ENCODE measurements around the gene CHTOP. TPM values are rescaled to one million over a fixed set of nuclear protein-coding genes. Genes with fewer than 3 reads are reported as not detected.
"Not testable (repeated sequence)": the region's sequence is repeated elsewhere in the genome, so short reads cannot be mapped to it uniquely, and the experiment has no call there.

The CHTOP gene, protein sequence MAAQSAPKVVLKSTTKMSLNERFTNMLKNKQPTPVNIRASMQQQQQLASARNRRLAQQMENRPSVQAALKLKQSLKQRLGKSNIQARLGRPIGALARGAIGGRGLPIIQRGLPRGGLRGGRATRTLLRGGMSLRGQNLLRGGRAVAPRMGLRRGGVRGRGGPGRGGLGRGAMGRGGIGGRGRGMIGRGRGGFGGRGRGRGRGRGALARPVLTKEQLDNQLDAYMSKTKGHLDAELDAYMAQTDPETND
- 39.3 and 42.6 TPM in 2 replicates for total RNA-seq (2014; rRNA removed; shearing (Covaris generic))

DNA sequence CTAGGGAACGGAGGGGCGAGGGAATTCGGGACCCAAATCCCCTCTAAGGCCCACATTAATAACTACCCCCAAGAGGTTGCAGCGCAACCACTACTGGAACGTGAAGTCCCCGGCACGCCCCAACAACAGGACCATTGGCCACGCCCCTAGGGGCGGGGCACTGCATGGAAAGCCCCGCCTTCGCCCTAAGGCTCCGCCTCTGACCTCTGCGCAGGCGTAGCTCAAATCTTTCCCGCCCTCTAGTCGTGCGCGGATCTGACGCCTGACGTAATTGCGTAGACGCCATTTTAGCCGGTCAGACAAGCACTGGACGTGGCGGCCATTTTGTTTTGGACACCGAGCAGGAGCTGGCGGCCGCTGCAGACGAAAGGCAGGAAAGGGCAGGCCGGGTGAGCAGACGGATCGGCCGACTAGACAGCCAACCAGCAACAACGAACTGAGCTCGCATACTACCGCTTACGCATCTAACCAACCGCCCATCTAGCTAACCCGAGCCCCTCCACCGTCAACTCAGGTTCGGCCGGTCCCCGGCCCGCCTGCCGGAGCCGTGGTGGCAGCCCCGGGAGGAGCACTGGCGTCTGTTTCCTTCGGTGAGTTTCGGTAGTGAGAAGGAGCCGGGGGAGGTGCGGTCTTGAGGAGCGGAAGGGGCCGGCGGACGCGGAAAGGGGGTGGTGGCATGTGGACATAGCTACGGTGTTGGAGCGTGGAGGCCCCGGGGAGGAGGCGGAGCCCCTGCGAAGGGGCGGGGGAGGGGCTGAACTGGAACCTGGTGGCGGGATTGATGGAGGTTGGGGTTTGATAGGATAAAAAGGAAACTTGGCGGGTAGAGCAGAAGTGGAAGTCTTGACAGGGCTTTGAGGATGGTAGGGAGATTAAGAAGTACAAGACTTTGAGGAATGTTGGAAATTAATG, at the start of gene CHTOP:
TSS of gene CHTOP (plus strand) at position 313 of the 912 bp plus-strand sequence. CDS start 2,523 bp downstream, outside the sequence.
- peak; percentile 98 for DNase-seq (ENCODE audit: low spot score)

DNA sequence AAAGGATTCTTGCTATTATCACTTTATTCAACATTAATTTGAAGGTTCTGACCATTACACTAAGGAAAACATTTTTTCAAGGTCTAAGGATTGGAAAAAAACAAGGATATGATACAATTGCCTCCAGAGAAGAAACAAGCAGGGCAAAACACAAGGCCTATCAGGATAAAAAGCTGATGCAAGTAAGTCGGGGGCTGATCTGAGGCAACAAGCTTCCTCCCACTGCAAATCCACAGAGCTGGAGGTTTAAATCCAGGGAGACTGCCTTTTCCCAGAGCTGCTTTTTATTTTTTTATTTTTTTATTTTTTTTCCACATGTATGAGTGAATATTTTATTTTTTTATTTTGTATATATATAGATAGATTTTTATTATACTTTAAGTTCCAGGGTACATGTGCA, 48.9 kb upstream of the CHTOP start:
- DNase-seq (ENCODE audit: low spot score), result no peak

DNA sequence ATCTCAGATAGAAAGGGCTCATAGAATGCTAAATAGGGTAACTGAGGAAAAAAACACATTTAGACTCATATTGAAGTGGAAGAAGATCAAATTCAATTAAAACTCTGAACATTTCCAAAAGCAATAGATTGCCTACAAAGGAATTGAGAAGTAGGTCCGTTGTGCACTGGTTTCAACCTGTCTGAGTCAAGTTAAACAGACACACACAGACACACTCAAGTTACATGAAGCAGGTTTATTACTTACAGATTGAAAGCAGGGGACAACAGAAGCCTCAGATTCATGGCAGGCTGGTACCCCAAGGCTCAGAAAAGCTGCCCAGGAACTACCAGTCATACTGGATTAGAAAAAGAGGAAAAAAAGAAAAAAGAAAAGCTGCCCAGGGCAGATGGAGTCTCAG, 47.5 kb upstream of the CHTOP start:
- DNase-seq (ENCODE audit: low spot score), result no peak

DNA sequence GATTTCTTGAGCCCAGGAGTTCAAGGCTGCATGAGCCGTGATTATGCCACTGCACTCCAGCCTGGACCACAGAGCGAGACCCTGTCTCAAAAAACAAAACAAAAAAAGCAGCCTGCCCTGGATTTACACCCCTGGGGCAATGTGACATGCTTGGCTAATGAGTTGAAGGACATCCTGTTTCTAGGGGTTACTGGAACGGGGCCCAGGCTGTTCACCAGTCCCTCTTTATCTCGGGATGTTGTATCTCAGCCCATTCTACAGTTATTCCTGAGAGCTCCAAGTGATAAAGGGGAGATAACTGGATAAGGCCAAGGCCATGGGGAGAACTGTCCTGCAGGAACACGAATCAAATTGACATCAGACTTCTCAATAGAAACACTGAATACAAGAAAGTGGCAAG, 46.6 kb upstream of the CHTOP start:
- no peak for DNase-seq (ENCODE audit: low spot score)

DNA sequence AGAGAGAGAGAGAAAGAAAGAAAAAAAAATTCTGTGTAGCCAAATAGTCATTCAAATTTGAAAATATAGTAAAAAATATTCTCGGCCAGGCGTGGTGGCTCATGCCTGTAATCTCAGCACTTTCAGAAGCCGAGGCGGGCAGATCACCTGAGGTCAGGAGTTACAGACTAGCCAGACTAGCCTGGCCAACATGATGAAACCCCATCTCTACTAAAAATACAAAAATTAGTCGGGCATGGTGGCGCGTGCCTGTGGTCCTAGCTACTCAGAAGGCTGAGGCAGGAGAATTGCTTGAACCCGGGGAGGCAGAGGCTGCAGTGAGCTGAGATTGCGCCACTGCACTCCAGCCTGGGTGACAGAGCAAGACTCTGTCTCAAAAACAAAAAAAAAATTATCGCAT, 45.8 kb upstream of the CHTOP start:
- not testable (repeated sequence) for DNase-seq (ENCODE audit: low spot score)

DNA sequence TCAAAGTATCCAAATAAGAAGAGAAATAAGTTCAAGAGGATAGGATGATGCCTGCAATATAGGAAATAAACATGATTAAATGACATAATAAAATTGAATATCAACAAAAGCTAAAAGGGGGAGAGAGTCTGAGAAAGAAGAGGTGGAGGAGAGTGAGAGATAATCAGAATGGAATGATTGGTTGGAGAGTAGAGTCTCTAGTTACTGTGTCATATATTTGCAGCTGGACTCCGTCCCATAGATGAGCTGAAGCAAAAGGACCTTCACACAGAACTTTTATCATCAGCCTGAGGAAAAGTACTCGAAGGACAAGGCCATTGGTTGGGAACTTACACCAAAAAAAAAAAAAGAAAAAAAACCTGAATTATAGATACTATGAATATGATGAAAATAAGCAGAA, 45.4 kb upstream of the CHTOP start:
- no peak for DNase-seq (ENCODE audit: low spot score)

DNA sequence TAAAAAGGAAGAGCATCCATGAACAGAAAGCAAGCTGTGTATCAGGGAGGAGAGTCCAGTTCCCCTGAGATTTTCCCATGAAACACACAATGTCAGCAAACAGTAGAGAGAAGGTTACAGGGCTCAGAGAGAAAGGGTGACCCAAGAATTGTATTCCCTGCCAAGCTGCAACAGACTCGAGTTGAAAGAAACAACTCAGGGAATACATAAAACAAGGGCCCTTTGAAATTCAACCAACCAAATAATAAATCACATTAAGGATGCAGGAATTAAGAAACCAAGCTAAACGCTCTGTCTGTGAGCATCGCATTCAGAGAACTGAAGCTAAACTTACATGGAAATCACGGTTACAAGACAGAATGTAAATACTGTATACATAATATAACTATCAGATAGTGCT, 41.1 kb upstream of the CHTOP start:
- DNase-seq (ENCODE audit: low spot score), result no peak

DNA sequence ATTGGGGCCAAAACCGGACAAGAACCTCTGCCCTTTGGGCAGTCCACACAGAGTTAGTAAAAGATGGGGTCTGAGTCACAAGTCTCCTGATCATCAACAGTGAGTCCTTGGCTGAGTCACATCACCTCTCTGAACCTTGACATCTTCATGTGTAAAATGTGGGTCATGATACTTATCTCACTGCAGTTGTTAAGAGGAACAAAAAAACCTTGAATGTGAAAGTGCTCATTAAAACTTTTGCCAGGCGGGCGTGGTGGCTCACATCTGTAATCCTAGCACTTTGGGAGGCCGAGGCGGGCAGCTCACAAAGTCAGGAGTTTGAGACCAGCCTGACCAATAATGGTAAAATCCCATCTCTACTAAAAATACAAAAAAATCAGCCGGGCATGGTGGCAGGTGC, 36.7 kb upstream of the CHTOP start:
- DNase-seq (ENCODE audit: low spot score), result no peak

DNA sequence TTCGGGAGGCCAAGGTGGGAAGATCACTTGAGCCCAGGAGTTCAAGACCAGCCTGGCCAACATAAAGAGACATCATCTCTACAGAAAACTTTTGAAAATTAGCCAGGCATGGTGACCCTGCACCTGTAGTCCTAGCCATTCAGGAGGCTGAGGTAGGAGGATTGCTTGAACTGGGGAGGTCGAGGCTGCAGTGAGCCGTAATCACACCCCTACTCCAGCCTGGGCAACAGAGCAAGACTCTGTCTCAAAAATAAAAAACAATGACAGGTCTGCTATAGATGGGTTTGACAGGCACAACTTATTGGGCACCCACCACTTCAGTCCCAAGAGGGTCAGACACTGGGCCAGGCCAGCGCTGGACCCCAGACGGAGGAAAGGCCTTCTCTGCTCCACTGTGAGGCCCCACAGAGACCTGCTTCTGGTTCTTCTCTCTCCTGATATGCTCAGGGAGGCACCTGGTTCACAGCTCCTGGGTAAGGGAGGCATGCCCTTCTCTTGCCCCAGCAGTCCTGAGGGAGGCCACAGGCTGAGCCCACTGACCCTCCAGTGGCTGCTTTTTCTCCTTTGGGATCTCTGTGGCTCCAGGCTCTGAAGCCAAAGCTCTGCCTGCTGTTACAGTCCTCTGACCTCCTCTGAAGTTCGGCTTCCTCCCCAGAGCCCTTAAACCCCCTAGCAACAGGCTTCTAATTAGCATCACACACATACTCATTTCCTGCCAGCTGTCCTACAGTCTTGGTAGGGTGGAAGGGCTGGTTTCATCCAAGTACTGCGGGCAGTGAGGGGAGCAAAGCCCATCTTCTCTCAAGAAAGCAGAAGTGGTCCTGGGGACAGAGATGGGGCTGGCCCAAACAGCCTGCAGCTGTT, 35.3 kb upstream of the CHTOP start:
- no peak for DNase-seq (ENCODE audit: low spot score)

DNA sequence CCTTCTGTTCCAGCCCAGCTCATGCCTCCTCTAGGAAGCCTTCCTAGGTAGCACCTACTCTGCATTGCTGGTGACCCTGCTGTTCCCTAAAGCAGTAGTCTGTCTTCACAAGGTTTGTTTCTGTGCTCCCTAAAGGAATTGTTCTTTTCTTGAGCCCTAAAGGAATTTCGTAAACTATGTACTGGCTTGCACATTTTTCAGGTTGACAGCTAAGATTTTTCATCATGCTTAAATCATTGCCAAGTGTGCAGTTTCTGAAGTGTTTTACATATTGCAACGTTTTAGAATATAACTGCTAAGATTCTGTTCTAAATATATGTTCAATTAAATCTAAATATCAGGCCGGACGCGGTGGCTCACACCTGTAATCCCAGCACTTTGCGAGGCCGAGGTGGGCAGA, 34.0 kb upstream of the CHTOP start:
- no peak for DNase-seq (ENCODE audit: low spot score)

DNA sequence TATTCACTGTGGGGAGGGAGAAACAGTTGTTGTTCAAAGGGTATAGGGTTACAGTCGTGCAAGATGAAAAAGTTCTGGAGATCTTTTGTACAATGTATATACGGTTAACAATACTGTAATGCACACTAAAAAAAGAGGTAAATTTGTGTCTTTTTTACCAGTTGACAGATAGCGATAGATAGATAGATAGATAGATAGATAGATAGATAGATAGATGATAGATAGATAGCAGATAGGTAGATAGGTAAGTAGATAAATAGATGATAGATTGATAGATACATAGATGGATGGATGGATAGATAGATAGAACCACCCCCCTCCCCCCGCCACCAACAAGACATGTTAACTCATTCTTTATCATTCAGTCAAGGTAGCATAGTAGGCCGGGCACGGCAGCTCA, 31.1 kb upstream of the CHTOP start:
- no peak for DNase-seq (ENCODE audit: low spot score)

DNA sequence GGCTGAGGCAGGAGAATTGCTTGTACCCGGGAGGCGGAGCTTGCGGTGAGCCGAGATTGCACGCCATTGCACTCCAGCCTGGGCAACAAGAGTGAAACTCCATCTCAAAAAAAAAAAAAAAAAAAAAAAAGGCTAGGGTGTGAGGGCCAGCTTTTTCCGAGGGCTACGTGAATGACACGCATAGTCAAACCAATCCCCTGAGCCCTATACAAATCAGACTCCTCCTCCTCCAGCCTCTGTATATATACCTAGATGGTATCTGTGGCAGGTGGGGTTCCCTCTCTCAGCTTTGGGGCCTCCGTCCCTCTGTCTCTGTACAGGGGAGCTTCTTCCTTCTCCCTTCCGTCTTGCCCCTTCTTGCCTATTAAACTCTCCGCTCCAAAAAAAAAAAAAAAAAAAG, 27.7 kb upstream of the CHTOP start:
- DNase-seq (ENCODE audit: low spot score), result no peak

DNA sequence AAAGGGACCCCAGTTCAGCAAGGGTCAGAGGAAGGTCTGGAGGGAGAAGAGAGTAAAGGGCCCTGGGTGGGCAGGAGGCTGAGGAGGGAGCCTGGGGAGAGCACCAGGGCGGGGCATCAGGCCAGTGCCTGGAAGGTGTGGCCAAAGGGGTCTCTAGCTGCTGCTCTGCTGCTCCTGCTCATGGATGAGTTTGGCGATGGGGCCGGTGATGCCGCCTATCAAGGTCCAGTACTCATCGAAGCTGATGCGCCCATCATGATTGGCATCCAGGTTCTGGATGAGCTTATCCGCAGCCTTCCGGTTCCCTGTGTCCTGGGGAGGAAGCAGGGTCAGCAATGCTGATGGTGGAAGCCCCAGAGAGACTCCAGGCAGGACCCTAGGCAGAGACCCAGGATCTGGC, 26.5 kb upstream of the CHTOP start:
- no peak for DNase-seq (ENCODE audit: low spot score)

DNA sequence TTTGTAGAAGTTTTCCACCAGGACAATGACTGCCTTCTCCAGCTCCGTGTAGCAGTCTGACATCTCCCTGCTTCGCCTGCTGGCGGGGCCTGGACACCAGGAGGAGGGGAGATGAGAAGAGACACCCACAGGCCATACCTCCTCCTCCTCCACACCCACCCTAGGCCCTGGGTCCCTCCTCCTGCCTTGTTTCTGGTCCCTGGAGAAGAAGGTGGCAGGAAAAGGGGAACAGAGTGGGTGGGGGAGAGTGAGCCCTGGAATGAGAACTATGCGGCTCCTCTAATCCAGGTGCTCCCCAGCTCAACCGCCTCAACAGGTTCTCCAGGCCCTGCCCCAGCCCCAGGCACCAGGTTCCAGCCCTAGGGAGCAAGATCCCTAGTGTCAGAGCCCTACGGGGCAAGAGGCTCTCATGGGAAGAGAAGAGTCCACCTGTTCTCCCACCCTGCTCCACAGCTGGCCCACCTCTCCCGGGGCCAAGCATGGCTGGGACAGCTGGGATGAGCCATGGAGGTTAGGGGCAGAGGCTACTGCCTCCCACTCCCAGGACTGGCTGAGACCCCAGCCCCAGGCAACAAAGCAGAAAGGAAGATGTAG, 25.7 kb upstream of the CHTOP start:
- DNase-seq (ENCODE audit: low spot score), result no peak

DNA sequence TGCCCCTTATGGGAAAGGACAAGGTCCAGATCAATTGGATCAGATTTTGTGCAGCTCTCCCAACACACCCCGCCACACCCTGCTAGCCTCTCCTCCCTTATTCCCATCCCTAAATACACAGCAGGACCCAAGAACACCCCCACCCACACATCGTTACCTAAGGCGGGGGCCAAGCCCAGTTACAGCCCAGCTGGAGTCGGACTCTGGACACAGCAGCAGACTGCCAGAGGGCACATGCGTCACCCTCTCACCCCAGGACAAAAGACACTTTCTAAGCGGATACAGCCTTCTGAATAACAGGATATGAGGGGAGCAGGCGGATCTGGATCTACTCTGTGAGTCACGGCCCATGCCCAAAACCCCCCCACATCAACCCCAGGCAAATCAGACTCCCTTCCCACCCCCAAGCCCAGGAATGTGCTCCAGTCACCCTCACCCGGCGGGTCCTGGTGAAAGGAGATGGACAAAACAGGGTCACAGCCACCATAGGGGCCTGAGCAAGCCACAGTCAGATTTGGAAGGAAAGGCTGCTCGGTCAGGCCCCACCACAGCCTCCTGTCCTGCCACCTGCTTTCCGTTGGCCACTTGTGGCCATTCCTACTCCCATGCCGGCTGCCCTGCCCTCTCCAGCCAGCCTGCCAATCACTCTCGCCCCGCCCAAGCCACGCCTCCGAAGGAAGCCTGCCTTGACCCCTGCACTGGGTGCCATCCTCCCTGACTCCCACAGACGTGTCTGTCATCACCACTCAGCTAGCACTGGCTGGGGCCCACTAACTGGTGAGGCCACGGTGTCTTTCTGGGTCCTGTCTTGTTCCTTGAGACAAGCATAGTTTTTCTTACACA, 24.9 kb upstream of the CHTOP start:
- peak; percentile 90 for DNase-seq (ENCODE audit: low spot score)

DNA sequence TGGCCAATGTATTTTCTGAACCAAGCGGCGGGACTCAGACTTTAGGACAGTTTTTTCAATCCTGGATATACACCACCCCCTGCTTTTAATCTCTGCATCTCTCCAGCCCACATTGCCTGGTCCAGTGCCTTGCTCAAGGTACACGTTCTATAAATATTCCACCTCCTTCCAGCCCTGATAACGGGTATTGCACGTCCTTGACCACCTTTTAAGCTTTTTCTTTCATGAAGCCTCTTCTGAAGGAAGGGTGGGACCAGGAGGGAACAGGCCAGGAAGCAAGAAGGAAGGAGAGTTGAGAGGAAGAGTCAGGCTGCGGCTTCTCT, 24.3 kb upstream of the CHTOP start:
- no peak for DNase-seq (ENCODE audit: low spot score)

DNA sequence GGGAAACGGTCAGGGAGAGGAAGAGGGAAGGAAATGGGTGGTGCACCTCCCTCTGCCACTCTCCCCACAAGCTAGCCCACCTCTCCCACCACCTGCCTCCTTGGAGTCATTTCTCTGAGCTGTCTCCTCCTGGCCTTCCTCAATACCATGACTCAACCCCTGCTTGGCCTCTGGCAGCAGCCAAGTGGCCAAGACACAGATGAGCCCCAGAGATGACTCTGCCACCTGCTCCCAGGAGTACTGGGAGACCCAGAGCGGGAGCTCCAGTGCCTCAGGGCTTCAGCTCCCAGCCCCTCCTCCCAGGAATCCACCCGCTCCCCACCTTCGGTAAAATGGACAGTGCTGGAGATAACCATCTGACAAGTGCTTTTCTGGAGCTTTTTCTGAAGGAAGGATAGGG, 23.5 kb upstream of the CHTOP start:
- no peak for DNase-seq (ENCODE audit: low spot score)

DNA sequence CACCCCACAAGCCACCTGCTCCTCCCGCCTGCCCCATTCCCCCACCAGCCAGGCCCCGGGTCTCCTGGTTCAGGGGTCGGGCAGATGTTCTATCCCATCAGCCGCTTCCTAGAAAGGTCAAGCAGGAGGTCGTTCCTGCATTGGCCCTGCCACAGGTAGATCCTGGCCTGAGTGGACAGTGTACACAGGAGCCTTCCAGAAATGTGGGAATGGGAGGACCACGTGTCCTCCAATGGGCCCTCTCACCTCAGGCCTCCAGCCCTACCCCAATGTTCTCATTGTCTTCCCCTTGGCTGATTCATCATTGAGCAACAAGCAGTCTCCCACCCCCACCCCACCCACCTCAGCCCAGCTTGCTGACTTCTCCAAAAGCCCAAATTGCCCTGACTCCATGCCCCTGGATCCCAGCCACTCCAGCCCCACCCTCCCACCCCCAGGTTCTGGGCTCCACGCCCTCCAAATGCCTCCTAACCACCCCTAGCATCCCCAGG, 23.0 kb upstream of the CHTOP start:
- no peak for DNase-seq (ENCODE audit: low spot score)

DNA sequence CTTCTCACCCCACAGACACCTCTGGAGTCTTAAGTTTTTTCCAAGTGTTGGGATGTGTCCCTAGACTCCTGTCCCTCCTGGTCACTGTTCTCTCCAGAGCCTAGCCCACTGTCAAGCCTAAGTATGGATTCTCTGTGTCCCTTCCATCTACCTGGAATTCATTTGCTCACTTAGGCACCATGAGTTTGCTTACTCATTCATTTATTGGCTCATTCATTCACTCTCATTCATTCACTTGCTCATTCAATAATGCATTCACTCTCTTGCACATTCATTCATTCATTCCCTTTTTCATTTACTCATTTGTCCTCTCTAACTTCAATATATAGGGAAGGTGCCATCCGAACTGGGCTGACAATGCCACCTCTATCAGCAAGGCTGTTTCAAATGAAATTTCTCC, 22.5 kb upstream of the CHTOP start:
- DNase-seq (ENCODE audit: low spot score), result no peak

DNA sequence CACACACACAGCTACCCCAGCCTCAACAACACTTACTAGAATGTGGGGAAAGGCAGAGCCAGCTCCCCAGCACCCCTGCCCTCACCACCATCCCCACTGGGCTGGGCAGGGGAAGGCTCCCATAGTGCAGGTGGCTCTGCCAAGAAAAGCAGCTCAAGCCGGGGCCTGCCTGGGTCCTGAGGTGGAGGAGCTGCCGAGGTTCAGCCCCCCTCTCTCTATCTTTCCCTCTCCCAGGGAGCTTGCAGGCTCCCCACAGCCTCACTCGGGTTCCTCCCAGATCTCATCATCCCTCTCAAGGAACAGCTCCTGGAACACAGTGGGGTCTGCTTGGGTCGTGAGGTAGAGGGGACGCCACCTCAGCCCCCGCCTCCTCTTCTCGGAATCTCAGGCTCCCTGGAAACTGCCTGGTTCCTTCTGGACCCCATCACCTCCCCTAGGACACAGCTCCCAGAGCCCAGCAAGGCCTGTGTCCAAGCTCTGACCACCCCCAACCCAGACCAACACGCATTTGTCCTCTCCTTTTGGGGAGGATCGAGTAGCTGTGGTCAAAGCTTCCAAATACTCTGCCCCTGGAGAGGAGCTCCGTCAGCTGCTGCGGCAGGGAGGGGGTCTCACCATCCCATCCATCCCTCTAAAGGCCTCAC, 21.6 kb upstream of the CHTOP start:
- DNase-seq (ENCODE audit: low spot score), result no peak

Measured in H4 (cell line).